GM21447 (cell line): ENCODE measurements around the gene CLDN1.

ENCODE experiments used
- ATAC-seq: cut with Tn5 transposase; IDR thresholded peaks from one replicate; pipeline ENCODE4 v1.9.1; 2021; ENCODE audit not compliant: unreplicated experiment

CLDN1 gene

DNA sequence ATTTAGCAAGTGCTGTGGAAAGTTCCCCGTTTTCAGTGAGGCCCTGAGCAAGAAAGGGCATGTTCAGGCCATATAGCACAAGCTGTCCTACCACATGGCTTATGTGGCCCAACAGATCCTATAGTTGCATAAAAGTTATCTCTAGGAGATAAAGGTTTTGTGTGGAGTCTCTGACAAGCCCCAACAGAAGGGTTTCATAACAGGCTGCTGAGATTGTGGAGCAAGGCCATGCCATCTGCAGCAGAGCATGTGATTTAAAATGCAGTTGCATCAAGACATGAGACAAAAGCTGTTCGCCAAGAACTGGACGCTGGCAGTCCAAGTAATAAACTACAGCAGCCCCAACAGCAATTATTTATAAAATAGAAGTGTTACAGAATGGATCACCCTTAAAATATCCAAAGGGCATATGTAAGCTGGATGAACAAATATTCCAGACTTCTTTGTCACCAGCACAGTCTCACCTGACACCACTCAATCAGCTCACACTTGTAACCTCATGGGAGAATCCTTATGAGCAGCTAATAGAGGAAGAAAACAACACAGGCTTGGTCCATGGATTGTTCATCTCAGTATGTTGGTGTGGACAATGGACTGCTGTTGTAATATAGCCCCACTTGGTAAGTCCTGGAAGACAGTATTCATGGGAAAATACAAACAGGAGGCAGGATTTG is 14.4 kb upstream of the CLDN1 start:
- no peak for ATAC-seq

GRCh38 chr3:190333961-190334360 is 11.7 kb upstream of the CLDN1 start:
- no peak for ATAC-seq

DNA sequence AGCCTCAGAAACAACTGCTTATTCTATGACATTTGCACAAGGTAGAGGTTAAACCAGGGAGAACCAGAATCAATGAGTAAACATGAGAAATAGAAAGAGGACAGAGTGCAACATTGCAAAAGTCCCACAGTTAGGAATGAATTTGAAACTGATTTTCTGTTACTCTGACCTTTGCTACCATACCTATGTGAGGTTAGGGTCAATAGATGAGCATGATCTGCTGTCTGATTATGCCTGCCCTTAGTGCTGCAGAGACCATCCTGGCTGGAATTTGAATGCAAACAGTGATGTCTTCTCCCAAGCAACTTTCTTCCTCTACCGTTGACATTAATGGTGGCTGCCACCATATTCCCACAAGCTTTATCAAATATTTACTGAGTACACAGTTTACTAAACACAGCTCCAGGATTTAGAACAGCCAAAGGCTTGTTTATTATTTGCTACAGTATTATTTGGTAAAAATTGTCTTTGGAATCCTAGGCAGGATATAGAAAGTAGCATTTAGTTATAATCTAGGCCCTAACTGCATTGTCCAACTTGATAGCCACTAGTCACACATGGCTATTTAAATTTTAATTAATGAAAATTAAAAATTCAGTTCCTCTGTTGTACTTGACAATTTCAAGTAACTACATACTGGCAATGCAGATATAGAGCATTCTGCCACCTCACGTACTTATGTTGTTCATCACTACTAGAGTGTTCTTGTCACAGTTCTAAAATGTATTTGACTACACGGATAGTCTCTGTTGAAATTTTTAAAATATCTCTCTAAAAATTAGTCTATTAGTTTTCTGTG is 8.9 kb upstream of the CLDN1 start:
- ATAC-seq: no peak

DNA sequence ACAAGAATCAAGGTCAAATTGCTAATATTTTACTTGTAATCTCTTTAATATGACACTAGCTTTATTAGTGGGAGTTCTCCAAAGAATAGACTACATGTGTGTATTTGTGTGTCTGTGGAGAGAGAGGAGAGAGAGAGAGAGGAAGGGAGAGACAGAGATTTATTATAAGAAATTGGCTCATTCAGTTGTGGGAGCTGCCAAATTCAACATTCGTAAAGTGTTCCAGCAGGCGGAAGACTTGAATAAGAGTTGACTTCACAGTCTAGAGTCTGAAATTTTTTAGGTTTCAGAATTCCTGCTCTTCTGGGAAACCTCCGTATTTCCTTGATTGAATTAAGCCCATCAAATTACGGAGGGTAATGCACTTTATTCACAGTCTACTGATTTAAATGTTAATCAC is 4.7 kb upstream of the CLDN1 start:
- no peak for ATAC-seq

GRCh38 chr3:190326361-190326760 is 4.1 kb upstream of the CLDN1 start:
- no peak for ATAC-seq

DNA sequence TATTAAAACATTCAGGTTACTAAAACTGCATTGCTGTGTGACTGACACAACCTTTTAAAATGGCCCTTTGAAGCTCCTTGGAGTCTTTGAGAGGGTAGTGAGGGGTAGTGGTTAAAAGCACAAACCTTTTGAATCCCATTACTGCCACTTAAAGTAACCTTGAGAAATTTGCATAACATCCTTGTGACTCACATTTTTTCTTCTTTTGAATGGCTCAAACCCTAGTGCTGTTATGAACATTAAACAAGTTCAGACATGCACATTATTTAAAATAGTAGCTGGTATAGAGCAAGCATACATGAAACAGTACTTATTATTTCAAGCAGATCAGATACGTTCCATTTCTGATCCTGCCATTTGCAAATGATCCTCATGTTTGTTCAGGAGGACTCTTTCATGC is 3.7 kb upstream of the CLDN1 start:
- ATAC-seq: no peak

DNA sequence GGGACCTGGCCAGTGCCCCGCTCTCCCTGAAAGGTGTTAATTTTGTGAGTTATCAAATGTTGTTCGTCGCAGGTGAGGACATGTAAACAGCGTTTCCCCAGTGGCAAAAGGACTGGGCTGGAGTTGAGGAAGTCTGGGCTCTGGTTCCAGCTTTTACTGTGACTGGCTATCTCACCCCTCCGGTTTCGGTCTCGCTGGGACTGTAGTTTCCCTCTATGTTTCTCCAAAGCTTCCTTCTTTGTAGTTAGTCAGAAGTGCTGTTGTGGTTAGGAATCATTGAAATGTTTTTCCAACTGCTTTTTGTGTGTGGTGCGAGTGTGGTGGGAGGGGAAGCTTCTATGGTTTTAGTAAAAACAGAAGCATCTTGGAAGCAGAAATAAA is 990 bp upstream of the CLDN1 start:
- no peak for ATAC-seq

GRCh38 chr3:190322604-190323245 is 479 bp upstream of the CLDN1 start:
- no peak for ATAC-seq

- no peak for ATAC-seq
Observed at GRCh38 chr3:190320594-190321362, 1.5 kb downstream of the CLDN1 start.

- no peak for ATAC-seq
Observed at GRCh38 chr3:190319660-190320059, 2.6 kb downstream of the CLDN1 start.

GRCh38 chr3:190318666-190319065 is 3.6 kb downstream of the CLDN1 start:
- ATAC-seq: no peak

- no peak for ATAC-seq
Observed at GRCh38 chr3:190314741-190315140, 7.5 kb downstream of the CLDN1 start.

GRCh38 chr3:190309414-190309813 is 12.8 kb downstream of the CLDN1 start:
- no peak for ATAC-seq

- no peak for ATAC-seq
Observed at GRCh38 chr3:190308154-190308553, 14.1 kb downstream of the CLDN1 start.

- no peak for ATAC-seq
Observed at GRCh38 chr3:190307164-190307545, 15.1 kb downstream of the CLDN1 start.

GRCh38 chr3:190306513-190307163 is 15.6 kb downstream of the CLDN1 start:
- ATAC-seq: no peak

DNA sequence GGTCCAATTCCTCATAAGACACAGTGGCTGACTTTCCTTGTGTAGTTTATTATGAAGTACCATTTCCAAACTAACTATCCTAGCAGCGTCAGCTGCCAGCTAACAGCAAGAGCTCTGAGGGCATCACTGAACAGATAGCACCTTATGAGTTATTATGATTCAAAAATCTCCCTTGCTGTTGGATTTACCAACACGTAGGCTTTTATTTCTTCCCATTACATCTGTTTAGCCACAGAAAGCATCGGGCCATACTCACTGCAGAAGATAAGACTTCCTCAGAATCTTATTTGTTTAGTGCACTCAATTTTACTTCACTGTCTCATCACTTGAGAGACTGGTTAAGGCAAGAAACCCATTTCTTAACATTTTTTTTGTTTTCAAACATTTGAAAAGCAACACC is 16.2 kb downstream of the CLDN1 start:
- ATAC-seq: no peak

DNA sequence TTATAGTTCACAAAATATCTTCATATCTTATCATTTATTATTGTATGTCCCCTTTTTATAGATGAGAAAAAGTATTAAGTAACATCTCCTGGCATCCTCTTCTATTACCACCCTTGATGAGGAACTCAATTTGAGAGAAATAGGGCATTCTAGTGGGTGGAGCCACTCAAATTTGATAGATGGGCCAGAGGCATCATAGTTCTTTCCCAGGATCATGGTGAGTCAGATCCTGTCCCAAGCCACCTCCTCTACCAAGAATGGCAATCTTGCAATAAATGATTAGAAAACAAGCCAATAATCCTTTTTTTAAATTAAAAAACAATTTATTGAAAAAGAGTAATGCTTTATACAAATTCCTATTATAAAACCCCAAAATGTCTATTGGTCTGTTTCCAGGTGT is 16.8 kb downstream of the CLDN1 start:
- ATAC-seq: no peak

DNA sequence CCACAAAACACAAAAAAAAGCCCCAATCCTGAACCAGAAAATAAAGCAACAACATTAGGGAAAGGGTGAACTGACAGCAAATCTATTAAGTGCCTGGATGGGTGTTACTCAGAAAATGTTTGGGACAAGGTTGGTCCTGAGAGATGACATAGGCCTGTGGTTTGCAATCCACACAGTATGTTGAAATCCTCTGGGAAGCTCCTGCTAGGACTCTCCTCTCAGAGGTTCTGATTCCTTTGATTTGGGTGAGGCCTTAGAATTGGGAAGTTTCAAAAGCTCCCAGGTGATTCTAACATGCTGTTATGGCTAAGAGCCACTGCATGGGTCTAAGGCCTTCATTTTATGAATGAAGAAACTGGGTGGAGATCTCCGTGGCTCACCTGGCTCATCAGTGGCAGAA is 18.4 kb downstream of the CLDN1 start:
- no peak for ATAC-seq

DNA sequence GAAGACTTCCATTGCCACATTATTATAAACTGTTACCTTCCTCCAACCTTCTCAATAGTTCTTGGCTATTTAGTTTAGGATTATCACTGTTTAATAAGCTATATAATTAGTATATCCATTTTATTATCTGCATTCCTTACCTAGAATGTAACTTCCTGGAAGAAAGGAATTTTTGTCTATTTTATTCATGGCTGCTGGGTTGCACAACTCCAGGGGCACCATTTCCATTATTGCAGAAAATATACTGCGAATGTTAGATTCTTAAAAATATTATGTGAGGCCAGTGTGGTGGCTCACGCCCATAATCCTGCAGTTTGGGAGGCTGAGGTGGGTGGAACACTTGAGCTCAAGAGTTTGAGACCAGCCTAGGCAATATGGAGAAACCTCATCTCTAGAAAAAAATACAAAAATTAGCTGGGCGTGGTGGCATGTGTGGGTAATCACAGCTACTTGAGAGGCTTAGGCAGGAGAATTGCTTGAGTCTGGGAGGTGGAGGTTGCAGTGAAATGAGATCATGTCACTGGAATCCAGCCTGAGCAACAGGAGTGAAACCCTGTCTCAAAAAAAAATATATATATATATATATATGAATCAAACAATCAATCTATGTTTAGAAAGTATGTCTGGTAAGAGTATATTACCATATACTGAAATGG is 19.9 kb downstream of the CLDN1 start:
- no peak for ATAC-seq
